ENCODE data around the gene POR.

GRCh38 chr7:75968561-75969001 lies 53.6 kb downstream of the POR start:
- no peak for TF ChIP-seq MYC (IDR thresholded peaks at IDR 0.05; ENCODE audit: low read depth, low read length)
- no peak for TF ChIP-seq CTCF (IDR thresholded peaks at IDR 0.05; ENCODE audit: low read depth, low read length)
- TF ChIP-seq MAX (IDR thresholded peaks at IDR 0.05; ENCODE audit: low read depth, low read length) = no peak
- no peak for TF ChIP-seq POLR2A (IDR thresholded peaks at IDR 0.05; ENCODE audit: extremely low read depth, insufficient read length)
